HepG2 (cell line): ENCODE results near the gene ZNF844.

ENCODE experiments used
- ATF6 ChIP-seq: sonication (generic); formaldehyde crosslinking; conservative IDR thresholded peaks from 2 replicates; pipeline ENCODE4 v1.4.0; 2020; ENCODE audit warnings: missing genetic modification reagents
- CTCF ChIP-seq: sonication (generic); formaldehyde crosslinking; IDR thresholded peaks from 2 replicates; pipeline ENCODE4 v1.5.0; 2020; ENCODE audit warnings: mild to moderate bottlenecking, missing genetic modification reagents, moderate library complexity
- HNRNPL ChIP-seq: fragments of 200-400 bp; formaldehyde crosslinking; IDR thresholded peaks from 2 replicates; pipeline ENCODE4 v1.6.1; 2017; ENCODE audit warnings: mild to moderate bottlenecking, low read depth, low read length
- POLR2AphosphoS2 ChIP-seq: IDR thresholded peaks from 2 replicates; pipeline ENCODE4 v1.6.1; 2011; ENCODE audit warnings: low read depth, low read length, improper control_type of control experiment
- TAF1 ChIP-seq: sonication (generic); formaldehyde crosslinking; IDR thresholded peaks from 2 replicates; pipeline ENCODE4 v1.4.0; 2020; ENCODE audit warnings: missing genetic modification reagents
- ZNF274 ChIP-seq: sonication (generic); formaldehyde crosslinking; IDR thresholded peaks from 2 replicates; pipeline ENCODE4 v1.5.1; 2020; ENCODE audit warnings: mild to moderate bottlenecking, missing genetic modification reagents
- ZZZ3 ChIP-seq: sonication (generic); formaldehyde crosslinking; IDR thresholded peaks from 2 replicates; pipeline ENCODE4 v1.4.0; 2020; ENCODE audit warnings: missing genetic modification reagents, mild to moderate bottlenecking, borderline replicate concordance

GRCh38 chr19:12047868-12048267 is 16.7 kb upstream of the ZNF844 start:
- TF ChIP-seq HNRNPL = no peak
- TF ChIP-seq ZZZ3 (CRISPR knock-in tag) = no peak
- no peak for TF ChIP-seq POLR2AphosphoS2
- TF ChIP-seq CTCF (CRISPR knock-in tag) = no peak
- TF ChIP-seq TAF1 (CRISPR knock-in tag) = no peak
- no peak for TF ChIP-seq ZNF274
- TF ChIP-seq ATF6 (CRISPR knock-in tag) = no peak
